Natural killer cell (primary cell): ENCODE data around the gene NDUFAB1. TPM values are rescaled to one million over a fixed set of nuclear protein-coding genes. Genes with fewer than 3 reads are reported as not detected.

Experiments used
- ATAC-seq, 3 donors: fragments of 150-1000 bp in 2 of 3; fragments of 200-7000 bp in 1 of 3; cut with Tn5 transposase; 1 replicate in 1 of 3; 2 replicates in 2 of 3; pipeline ENCODE4 v1.10.0; 2021; ENCODE audit warnings: mild to moderate bottlenecking in 2 of 3, moderate library complexity in 2 of 3
- DNase-seq, 2 donors: peaks; one replicate each; pipeline versions ENCODE4 v3.0.0 to v3.0.0-alpha.2; 2013 to 2021; ENCODE audit warnings: mixed read lengths in 1 of 2
- H3K27ac ChIP-seq: one replicate; pipeline ENCODE4 v1.5.1; 2013; ENCODE audit warnings: mild to moderate bottlenecking, low read length
- H3K27me3 ChIP-seq: one replicate; pipeline ENCODE4 v1.6.1; 2013; ENCODE audit warnings: low read length; ENCODE audit not compliant: control insufficient read depth, insufficient read depth
- H3K36me3 ChIP-seq: one replicate; pipeline ENCODE4 v1.6.1; 2013; ENCODE audit warnings: low read length; ENCODE audit not compliant: control insufficient read depth, insufficient read depth
- H3K4me1 ChIP-seq: one replicate; pipeline ENCODE4 v1.6.1; 2013; ENCODE audit warnings: low read length; ENCODE audit not compliant: control insufficient read depth, insufficient read depth
- H3K4me3 ChIP-seq: one replicate; pipeline ENCODE4 v1.5.1; 2013; ENCODE audit warnings: low read length
- H3K9me3 ChIP-seq: one replicate; pipeline ENCODE4 v1.6.1; 2013; ENCODE audit warnings: low read length; ENCODE audit not compliant: control insufficient read depth, insufficient read depth
- H3K27ac Mint-ChIP-seq, 2 donors: one replicate each; pipeline ENCODE4 v1.8.0; 2022; ENCODE audit warnings: mild to moderate bottlenecking in 2 of 2, mixed read lengths in 2 of 2, moderate library complexity in 1 of 2
- H3K27me3 Mint-ChIP-seq, 2 donors: one replicate each; pipeline ENCODE4 v1.8.0; 2022; ENCODE audit warnings: low read depth in 2 of 2, mixed read lengths in 2 of 2
- H3K36me3 Mint-ChIP-seq: one replicate; pipeline ENCODE4 v1.8.0; 2022; ENCODE audit warnings: mixed read lengths
- H3K4me1 Mint-ChIP-seq, 2 donors: one replicate each; pipeline ENCODE4 v1.8.0; 2022; ENCODE audit warnings: mixed read lengths in 2 of 2
- H3K4me3 Mint-ChIP-seq: one replicate; pipeline ENCODE4 v1.8.0; 2022; ENCODE audit warnings: mild to moderate bottlenecking, moderate library complexity, mixed read lengths
- H3K9me3 Mint-ChIP-seq, 2 donors: one replicate each; pipeline ENCODE4 v1.8.0; 2022; ENCODE audit warnings: mixed read lengths in 2 of 2
- CTCF ChIP-seq: fragments of 200-600 bp; IDR thresholded peaks from one replicate; pipeline ENCODE4 v1.8.0; 2022; ENCODE audit warnings: antibody characterized with exemption
- WGBS: methylation state at CpG from one replicate; pipeline ENCODE4 v1.1.7; 2013; ENCODE audit warnings: missing lambda C conversion rate; ENCODE audit not compliant: insufficient coverage; 5-methylcytosine and 5-hydroxymethylcytosine counted together
- intact Hi-C: fragments of 100-400 bp; cut with micrococcal nuclease; formaldehyde crosslinking; loops from one replicate; pipeline ENCODE4 v1.14.2; 2022
- total RNA-seq, 4 donors: library from RNA; stranded (reverse); fragments of 120-200 nt in 1 of 4; gene quantifications; one replicate each; pipeline versions ENCODE4 v1.2.3 to v1.2.4, GENCODE V29; 2013 to 2022

The NDUFAB1 gene
- total RNA-seq, 3 donors from 2014 or later (not counting 1 experiment from before 2014, with no cell fraction given) = 27.3 to 30.5 (median 28.3) TPM

DNA sequence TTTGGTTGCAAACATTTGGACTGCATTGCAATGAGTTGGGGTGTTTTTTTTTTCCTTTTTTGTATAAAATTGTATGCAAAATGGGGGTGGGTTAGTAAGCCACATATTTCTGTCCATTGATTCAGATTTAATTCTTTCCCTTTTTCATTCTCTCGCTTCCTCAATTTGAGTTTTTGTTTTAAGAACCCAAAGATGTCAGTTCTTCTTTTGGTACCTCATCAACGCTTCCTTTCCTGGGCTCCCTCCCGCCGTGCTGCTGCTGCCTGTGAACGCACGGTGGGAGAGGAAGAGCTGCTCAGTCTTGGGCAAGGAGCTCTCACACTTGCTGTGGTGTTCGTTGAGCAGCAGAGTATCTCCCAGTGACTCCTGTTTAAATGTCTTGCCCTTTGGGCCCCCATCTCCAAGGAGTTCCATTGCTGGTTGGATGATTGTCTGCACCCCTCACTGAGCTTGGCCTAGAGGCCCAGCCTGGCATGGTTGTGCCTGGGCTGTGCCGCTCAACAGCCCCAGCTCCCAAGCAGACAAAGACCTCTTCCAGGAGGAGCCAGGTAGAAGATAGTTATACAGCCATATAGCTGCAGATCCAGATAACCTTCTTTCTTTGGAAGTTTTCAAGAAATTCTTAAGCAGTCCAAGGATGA is 25.0 kb downstream of the NDUFAB1 start:
- Mint-ChIP-seq H3K27me3 (no peaks in the 10 kb centered on the region), H3K4me1 (peaks cover 0 to 5% of the 10 kb centered on the region in 2 donors), H3K27ac (no peak overlapping the region), H3K9me3 (no peaks in the 10 kb centered on the region), H3K4me3 (no peak overlapping the region), H3K36me3 (no peaks in the 10 kb centered on the region)
- no peak for TF ChIP-seq CTCF
- no peak for ATAC-seq
- Histone ChIP-seq H3K27me3 (no peaks in the 10 kb centered on the region), H3K36me3 (peaks cover 65% of the 10 kb centered on the region), H3K4me1 (peaks cover 4% of the 10 kb centered on the region), H3K27ac (no peak overlapping the region), H3K4me3 (no peak overlapping the region), H3K9me3 (no peaks in the 10 kb centered on the region)
- intact Hi-C loops = no loop called here
- no peak for DNase-seq
- 62% methylated on average over 8 of the region's 8 CpGs for WGBS

DNA sequence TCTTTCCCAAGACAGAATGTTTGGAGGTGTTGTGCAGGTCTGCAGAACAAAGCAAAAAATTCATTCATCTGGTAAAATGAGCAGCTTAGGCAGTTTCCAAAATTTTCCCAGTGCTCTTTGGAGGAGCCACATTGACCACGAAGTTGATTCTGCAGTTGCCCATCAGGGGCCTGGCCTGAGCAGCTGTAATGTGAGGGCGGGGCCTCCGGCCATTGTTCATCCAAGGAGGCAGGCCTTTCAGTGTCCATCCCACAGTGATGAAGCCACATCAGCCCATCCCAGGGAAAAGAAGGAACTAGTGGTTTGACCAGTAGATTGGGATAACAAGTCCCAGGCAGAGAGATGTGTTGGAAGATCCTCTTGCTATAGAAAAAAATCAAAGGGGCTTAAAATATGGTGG is 28.5 kb downstream of the NDUFAB1 start:
- 100% methylated on average over 3 of the region's 3 CpGs for WGBS
- Mint-ChIP-seq H3K27me3 (no peaks in the 10 kb centered on the region), H3K4me1 (peaks cover 0 to 5% of the 10 kb centered on the region in 2 donors), H3K27ac (no peak overlapping the region), H3K36me3 (peaks cover 17% of the 10 kb centered on the region), H3K9me3 (no peaks in the 10 kb centered on the region), H3K4me3 (no peak overlapping the region)
- Histone ChIP-seq H3K36me3 (peaks cover 73% of the 10 kb centered on the region), H3K27ac (no peak overlapping the region), H3K4me1 (peaks cover 4% of the 10 kb centered on the region), H3K9me3 (no peaks in the 10 kb centered on the region), H3K27me3 (no peaks in the 10 kb centered on the region), H3K4me3 (no peak overlapping the region)
- ATAC-seq (no peak), DNase-seq (no peak)
- TF ChIP-seq CTCF = no peak
- intact Hi-C loops = no loop called here

- Histone ChIP-seq H3K36me3 (peaks cover 75% of the 10 kb centered on the region), H3K9me3 (no peaks in the 10 kb centered on the region), H3K27me3 (no peaks in the 10 kb centered on the region), H3K4me3 (no peak overlapping the region), H3K27ac (no peak overlapping the region), H3K4me1 (peaks cover 4% of the 10 kb centered on the region)
- Mint-ChIP-seq H3K27me3 (no peaks in the 10 kb centered on the region), H3K27ac (no peak overlapping the region), H3K4me1 (peaks cover 0 to 5% of the 10 kb centered on the region in 2 donors), H3K9me3 (no peaks in the 10 kb centered on the region), H3K4me3 (no peak overlapping the region), H3K36me3 (peaks cover 23% of the 10 kb centered on the region)
- intact Hi-C loops = no loop called here
- DNase-seq (no peak), ATAC-seq (no peak)
- no peak for TF ChIP-seq CTCF
- 97% methylated on average over 8 of the region's 8 CpGs for WGBS
Measured at GRCh38 chr16:23566724-23567123, 29.4 kb downstream of the NDUFAB1 start.
